Coronary artery (tissue), 2 donors: ENCODE measurements around the gene AUTS2.

ENCODE experiments used
- DNase-seq: peaks from one replicate; pipeline ENCODE4 v3.0.0-alpha.2; 2017; ENCODE audit warnings: low spot score
- H3K27ac ChIP-seq, 2 donors: fragments of 200-600 bp; sonication (generic); one replicate each; pipeline ENCODE4 v1.5.1; 2016 to 2019
- H3K4me3 ChIP-seq: fragments of 200-600 bp; sonication (generic); 2 replicates; pipeline ENCODE4 v1.5.1; 2016; ENCODE audit warnings: mild to moderate bottlenecking, moderate library complexity
- CTCF ChIP-seq: fragments of 200-600 bp; sonication (generic); IDR thresholded peaks from one replicate; pipeline ENCODE4 v1.5.1; 2019; ENCODE audit warnings: antibody characterized with exemption

Gene AUTS2

DNA sequence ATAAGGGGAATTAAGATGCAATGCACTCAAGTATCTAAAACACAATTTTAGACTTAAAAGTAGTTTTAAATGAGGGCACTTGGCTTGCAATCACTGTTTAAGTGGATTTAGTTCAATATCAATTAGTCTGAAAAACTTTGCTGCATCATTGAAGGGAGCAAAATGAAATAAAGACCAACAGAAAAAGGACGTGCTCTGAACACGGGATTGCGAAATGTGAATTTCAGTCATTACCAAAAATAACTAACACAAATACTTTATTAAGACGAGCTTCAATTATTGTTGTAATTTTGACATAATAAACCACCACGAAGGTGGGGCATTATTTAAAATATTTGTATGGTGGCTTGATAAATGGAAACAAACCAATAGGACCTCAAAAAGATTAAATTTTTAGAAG is 1171.9 kb downstream of the AUTS2 start:
- no peak for DNase-seq
- no peak for TF ChIP-seq CTCF
- no peak overlapping the region for H3K4me3 ChIP-seq
- H3K27ac ChIP-seq = no peak overlapping the region

- no peak overlapping the region for H3K4me3 ChIP-seq
- H3K27ac ChIP-seq = no peak overlapping the region
- TF ChIP-seq CTCF = no peak
- no peak for DNase-seq
These were observed 1173.2 kb downstream of the AUTS2 start for GRCh38 chr7:70771451-70771850.

- DNase-seq = no peak
- TF ChIP-seq CTCF = no peak
- Histone ChIP-seq H3K4me3 (no peak overlapping the region), H3K27ac (no peak overlapping the region)
These were observed 1174.6 kb downstream of the AUTS2 start for GRCh38 chr7:70772891-70773290.

DNA sequence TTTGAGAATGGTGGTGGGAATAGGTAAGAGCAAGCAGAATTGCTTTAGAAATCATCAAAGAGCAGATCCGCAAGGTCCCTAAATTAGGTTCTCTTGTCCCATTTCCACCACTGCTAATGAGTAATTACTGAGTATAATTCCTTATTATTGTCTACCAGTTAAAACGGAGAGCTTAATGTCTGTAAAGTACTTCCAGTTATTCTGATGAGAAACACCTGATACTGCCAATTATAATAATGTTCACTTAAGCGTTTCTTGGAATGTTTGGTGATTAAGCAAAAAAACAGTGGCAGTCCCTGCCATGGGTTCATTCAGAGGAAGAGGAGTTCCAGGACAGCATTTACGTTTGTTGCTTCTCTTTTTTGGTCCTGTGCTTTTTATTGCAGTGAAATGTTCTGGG is 1175.1 kb downstream of the AUTS2 start:
- no peak for DNase-seq
- no peak overlapping the region for H3K4me3 ChIP-seq
- no peak overlapping the region for H3K27ac ChIP-seq
- no peak for TF ChIP-seq CTCF

DNA sequence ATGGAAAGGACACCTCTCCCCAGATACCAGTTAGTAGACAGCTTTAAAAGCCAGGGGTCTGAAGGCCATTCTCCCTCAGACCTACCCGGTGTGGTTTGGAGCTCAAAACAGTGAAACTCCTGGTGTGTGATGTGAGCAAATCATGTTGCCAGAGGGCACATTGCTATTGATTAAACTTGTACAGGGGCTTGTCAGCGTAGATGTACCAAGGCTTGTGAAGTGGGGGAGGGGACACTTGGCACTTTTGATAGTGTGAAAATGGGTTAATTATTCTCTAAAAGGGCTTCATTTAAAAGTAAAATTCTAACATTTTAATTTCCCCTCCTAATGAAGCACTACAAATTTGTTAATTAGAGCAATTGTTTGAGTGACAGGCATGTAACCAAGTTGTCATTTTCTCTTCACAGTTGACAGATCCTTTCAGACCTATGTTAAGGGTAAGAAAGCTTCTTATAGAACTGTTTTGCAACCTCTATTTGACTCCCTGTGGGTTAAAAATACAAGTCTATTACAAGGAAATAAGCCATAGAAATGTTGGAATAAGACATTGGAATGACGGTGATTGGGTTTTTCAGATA is 1176.8 kb downstream of the AUTS2 start:
- TF ChIP-seq CTCF = no peak
- no peak overlapping the region for H3K4me3 ChIP-seq
- DNase-seq = no peak
- H3K27ac ChIP-seq = no peak overlapping the region

DNA sequence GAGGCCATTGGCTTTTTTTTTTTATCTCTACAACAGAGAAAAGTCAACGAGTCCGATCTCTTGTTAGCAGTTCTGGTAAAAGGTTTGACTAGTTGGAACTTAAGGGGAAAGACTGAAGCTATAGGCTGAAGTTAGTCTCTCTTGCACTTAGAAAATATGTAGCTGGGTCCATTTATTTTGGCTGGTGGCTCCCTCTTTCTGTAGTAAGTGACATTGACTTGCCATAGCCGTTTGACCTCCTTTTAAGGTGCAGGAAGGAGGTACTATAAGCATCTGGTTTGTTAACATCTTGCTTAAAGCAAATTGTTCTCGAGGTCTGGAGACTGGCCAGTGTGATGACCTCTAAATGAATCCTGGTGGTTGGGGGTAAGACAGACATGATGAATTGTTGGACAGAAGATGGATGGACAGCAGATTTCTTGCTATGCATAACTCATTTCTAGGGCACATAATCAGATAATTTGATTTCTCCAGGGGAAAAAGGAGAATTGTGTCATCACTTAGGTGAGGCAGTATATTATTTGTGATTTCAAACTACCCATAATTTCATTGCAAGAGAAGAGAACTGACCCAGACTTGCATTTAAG is 1177.4 kb downstream of the AUTS2 start:
- no peak for DNase-seq
- Histone ChIP-seq H3K4me3 (no peak overlapping the region), H3K27ac (no peak overlapping the region)
- TF ChIP-seq CTCF = no peak

DNA sequence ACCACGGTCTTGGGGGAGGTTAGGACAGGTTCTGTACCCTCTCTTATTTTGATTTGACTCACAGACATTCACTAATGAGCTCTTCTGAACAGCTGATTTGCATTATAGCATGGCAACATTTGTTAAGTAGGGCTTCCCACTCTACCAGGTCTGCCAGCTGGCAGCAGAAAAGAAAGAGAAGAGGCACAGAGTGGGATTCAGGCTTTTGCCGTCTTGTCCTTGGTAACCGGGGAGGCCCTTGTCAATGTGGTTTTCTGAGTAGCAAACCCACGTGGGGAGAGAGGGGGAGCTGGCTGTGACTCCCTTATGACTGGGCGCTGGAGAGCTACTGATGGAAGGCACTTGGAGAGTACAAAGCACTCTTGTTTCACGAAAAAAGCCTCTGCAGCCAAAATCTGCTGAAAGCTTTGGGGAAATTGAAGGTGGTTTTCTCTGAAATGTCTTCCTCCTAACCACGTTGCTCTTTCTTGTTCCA is 1178.4 kb downstream of the AUTS2 start:
- H3K27ac ChIP-seq = no peak overlapping the region
- no peak for DNase-seq
- TF ChIP-seq CTCF = no peak
- H3K4me3 ChIP-seq = no peak overlapping the region
